Stomach (tissue), 9 donors: ENCODE data around the gene MCF2L2. TPM values are rescaled to one million over a fixed set of nuclear protein-coding genes. Genes with fewer than 3 reads are reported as not detected.

Experiments
- DNase-seq, 2 donors: peaks; one replicate each; pipeline versions ENCODE4 v3.0.0 to v3.0.0-alpha.2; 2013 to 2019
- H3K27ac ChIP-seq, 5 donors: fragments of 200-600 bp in 4 of 5; sonication (generic) in 4 of 5; one replicate each; pipeline ENCODE4 v1.5.1; 2013 to 2019; ENCODE audit warnings: mild to moderate bottlenecking in 1 of 5, moderate library complexity in 1 of 5
- H3K27me3 ChIP-seq, 3 donors: fragments of 200-600 bp; sonication (generic); one replicate each; pipeline ENCODE4 v1.5.1; 2017 to 2019; ENCODE audit warnings: mixed run types in 1 of 3
- H3K36me3 ChIP-seq, 4 donors: fragments of 200-600 bp; sonication (generic); 1 replicate in 3 of 4; 2 replicates in 1 of 4; pipeline ENCODE4 v1.5.1; 2016 to 2019
- H3K4me1 ChIP-seq, 4 donors: fragments of 200-600 bp; sonication (generic); one replicate each; pipeline ENCODE4 v1.5.1; 2016 to 2019
- H3K4me3 ChIP-seq, 4 donors: fragments of 200-600 bp; sonication (generic) in 3 of 4; one replicate each; pipeline ENCODE4 v1.5.1; 2016 to 2019; ENCODE audit warnings: mild to moderate bottlenecking in 1 of 4
- H3K9me3 ChIP-seq, 4 donors: fragments of 200-600 bp; sonication (generic); one replicate each; pipeline ENCODE4 v1.5.1; 2016 to 2019
- EP300 ChIP-seq: sonication (generic); formaldehyde crosslinking; IDR thresholded peaks from one replicate; pipeline ENCODE4 v1.6.1; 2017; ENCODE audit warnings: antibody characterized with exemption
- POLR2A ChIP-seq, 4 donors: fragments of 450-650 bp; IDR thresholded peaks; one replicate each; pipeline ENCODE4 v1.6.1; 2016; ENCODE audit warnings: antibody characterized with exemption in 4 of 4, control low read depth in 2 of 4, mild to moderate bottlenecking in 1 of 4, moderate library complexity in 1 of 4
- POLR2AphosphoS5 ChIP-seq, 3 donors: sonication (generic); formaldehyde crosslinking; IDR thresholded peaks; one replicate each; pipeline ENCODE4 v1.6.1; 2016; ENCODE audit warnings: antibody characterized with exemption in 3 of 3
- WGBS, 5 donors: extraction: QIAGEN DNeasy Blood & Tissue Kit in 3 of 5; methylation state at CpG; one replicate each; pipeline versions ENCODE4 v1.1.5 to v1.1.7; 2013 to 2018; 5-methylcytosine and 5-hydroxymethylcytosine counted together
- intact Hi-C: fragments of 100-400 bp; cut with DNase I; formaldehyde crosslinking; loops from one replicate; pipeline ENCODE4 v1.15.1; 2023; ENCODE audit warnings: low total_unique reads
- polyA plus RNA-seq, 3 donors: library from polyadenylated mRNA; stranded (reverse); fragments of 200-250 nt; gene quantifications; one replicate each; pipeline ENCODE4 v1.2.3, GENCODE V29; 2013
- total RNA-seq, 5 donors: library from RNA; depleted of rRNA; stranded (reverse); fragments of >200 nt; gene quantifications; one replicate each; pipeline versions ENCODE4 v1.1.0 to v1.2.3, GENCODE V29; 2014 to 2016
- TF ChIP-seq, protein P1 (sequence below), 7 experiments: fragments of 450-650 bp in 4 of 7; fragments of 200-600 bp in 3 of 7; sonication (generic) in 3 of 7; IDR thresholded peaks; one replicate each; pipeline ENCODE4 v1.5.1; 2016 to 2019; ENCODE audit warnings: antibody characterized with exemption in 7 of 7, control low read depth in 2 of 7, mild to moderate bottlenecking in 1 of 7
- donor health status: healthy with polysubstance abuse.
- donor health status: Bipolar disorder and iron deficiency.
- donor health status: healthy.

The MCF2L2 gene
- total and polyA plus RNA-seq, 8 donors: 0.05 to 2.0 (median 0.22) TPM; not detected in 2

DNA sequence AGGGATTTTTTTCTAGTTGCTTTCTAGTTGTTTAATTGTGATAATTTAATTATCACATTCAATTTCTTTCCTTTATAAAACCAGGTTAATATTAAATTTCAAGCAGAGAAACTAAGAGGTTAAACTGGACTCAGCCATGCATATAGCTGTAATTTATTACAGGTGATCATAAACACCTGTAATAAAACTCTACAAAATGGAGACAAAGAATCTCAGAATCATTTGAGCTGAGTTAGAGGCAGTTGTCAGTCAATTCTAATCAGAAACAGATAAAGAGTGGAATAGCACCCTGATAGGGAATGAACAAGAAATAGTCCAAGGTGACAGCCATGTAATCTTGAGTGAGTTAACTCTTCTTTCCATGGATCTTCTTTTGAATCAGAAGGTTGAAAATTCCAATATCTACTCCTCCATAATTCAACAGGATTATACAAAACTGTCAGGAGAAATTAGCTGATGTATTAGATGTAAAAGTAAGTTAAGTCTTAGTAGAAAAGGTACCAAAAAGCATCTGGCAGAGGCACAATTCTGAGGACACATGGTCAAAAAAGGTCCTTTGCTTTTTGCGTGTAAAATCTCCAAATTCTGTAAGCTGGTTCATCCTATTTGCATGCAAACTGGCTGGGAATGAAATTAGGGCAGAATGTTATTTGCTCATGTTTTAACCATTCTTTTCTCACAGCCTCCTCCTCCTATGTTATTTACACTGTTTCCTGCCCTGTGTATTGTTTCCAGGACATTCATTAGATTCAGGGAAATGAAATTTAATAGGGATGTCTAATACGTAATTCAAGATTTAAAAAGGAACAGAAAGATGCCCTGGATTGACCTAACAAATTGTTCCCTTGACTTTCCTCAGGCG is 214.8 kb downstream of the MCF2L2 start:
- H3K4me3 ChIP-seq: no peak overlapping the region
- no peak overlapping the region for H3K27ac ChIP-seq
- H3K27me3 ChIP-seq: peaks cover 0 to 14% (median 0%) of the 10 kb centered on the region in 3 donors
- intact Hi-C loops: no loop called here
- no peaks in the 10 kb centered on the region for H3K36me3 ChIP-seq
- peaks cover 0 to 5% (median 0%) of the 10 kb centered on the region in 4 donors for H3K4me1 ChIP-seq
- no peak for DNase-seq
- WGBS, 5 donors: 58 to 67% (median 63%) methylated on average over 3 of the region's 3 CpGs
- TF ChIP-seq EP300 (no peak), POLR2AphosphoS5 (IDR thresholded peaks at IDR 0.05) (no peak), POLR2A (IDR thresholded peaks at IDR 0.05) (no peak)
- TF ChIP-seq, protein P1, sequence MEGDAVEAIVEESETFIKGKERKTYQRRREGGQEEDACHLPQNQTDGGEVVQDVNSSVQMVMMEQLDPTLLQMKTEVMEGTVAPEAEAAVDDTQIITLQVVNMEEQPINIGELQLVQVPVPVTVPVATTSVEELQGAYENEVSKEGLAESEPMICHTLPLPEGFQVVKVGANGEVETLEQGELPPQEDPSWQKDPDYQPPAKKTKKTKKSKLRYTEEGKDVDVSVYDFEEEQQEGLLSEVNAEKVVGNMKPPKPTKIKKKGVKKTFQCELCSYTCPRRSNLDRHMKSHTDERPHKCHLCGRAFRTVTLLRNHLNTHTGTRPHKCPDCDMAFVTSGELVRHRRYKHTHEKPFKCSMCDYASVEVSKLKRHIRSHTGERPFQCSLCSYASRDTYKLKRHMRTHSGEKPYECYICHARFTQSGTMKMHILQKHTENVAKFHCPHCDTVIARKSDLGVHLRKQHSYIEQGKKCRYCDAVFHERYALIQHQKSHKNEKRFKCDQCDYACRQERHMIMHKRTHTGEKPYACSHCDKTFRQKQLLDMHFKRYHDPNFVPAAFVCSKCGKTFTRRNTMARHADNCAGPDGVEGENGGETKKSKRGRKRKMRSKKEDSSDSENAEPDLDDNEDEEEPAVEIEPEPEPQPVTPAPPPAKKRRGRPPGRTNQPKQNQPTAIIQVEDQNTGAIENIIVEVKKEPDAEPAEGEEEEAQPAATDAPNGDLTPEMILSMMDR (IDR thresholded peaks at IDR 0.05): no peak
- no peaks in the 10 kb centered on the region for H3K9me3 ChIP-seq

DNA sequence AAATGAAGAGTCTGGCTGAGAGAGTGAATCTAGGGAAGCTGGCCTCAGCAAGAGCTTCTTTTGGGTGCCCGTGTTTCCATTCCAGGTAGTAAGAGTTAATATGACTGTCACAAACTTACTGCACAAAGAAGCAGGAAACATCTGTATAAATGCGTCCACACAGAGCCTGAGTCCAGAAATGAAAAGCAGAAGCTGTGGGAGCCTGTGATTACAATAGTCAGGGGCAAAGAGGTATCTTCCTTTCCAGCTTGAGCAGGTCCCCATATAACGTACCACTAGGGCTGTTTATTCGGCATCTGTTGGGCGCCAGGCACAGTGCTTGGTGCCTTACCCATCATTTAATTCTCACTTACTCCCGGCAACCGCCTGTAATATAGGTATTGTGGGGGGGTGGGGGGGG is 215.9 kb downstream of the MCF2L2 start:
- intact Hi-C loops: no loop called here
- peaks cover 0 to 3% (median 0%) of the 10 kb centered on the region in 3 donors for H3K27me3 ChIP-seq
- H3K4me3 ChIP-seq: no peak overlapping the region
- 51 to 79% (median 70%) methylated on average over 7 of the region's 7 CpGs for WGBS, 5 donors
- H3K9me3 ChIP-seq: no peaks in the 10 kb centered on the region
- DNase-seq: peak in 1 of 2 donors; percentile 56
- TF ChIP-seq, protein P1 (IDR thresholded peaks at IDR 0.05): no peak
- TF ChIP-seq EP300: no peak
- no peak for TF ChIP-seq POLR2A (IDR thresholded peaks at IDR 0.05)
- no peak for TF ChIP-seq POLR2AphosphoS5 (IDR thresholded peaks at IDR 0.05)
- no peaks in the 10 kb centered on the region for H3K36me3 ChIP-seq
- peak overlapping the region in 3 of 5 donors; percentile 64 to 81 (median 72) for H3K27ac ChIP-seq
- H3K4me1 ChIP-seq: peaks cover 0 to 5% (median 0%) of the 10 kb centered on the region in 4 donors

DNA sequence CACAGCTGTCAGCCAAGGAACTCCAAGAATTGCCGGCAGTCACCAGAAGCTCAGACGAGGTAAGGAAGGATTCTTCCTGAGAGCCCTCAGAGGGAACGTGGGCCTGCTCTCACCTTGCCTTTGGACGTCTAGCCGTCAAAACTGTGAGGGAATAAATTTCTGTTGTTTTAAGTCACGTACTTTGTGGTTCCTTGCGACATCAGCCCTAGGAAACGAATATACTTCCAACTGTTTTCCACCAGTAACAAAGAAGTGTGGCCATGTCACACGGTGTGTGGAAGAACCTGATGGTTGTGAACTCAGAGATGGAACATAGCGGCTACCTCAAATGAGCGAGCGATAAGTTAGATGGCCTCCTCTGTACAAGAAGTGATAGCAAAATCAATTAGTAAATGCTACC is 216.3 kb downstream of the MCF2L2 start:
- no peak for DNase-seq
- H3K27ac ChIP-seq: peak overlapping the region; percentile 0 to 81 (median 64)
- no peaks in the 10 kb centered on the region for H3K9me3 ChIP-seq
- TF ChIP-seq EP300 (no peak), POLR2AphosphoS5 (IDR thresholded peaks at IDR 0.05) (no peak), POLR2A (IDR thresholded peaks at IDR 0.05) (no peak)
- TF ChIP-seq, protein P1 (IDR thresholded peaks at IDR 0.05): no peak
- intact Hi-C loops: no loop called here
- peaks cover 0 to 9% (median 0%) of the 10 kb centered on the region in 4 donors for H3K4me1 ChIP-seq
- H3K27me3 ChIP-seq: no peaks in the 10 kb centered on the region
- no peak overlapping the region for H3K4me3 ChIP-seq
- H3K36me3 ChIP-seq: no peaks in the 10 kb centered on the region
- WGBS, 5 donors: 67 to 83% (median 80%) methylated on average over 12 of the region's 12 CpGs

DNA sequence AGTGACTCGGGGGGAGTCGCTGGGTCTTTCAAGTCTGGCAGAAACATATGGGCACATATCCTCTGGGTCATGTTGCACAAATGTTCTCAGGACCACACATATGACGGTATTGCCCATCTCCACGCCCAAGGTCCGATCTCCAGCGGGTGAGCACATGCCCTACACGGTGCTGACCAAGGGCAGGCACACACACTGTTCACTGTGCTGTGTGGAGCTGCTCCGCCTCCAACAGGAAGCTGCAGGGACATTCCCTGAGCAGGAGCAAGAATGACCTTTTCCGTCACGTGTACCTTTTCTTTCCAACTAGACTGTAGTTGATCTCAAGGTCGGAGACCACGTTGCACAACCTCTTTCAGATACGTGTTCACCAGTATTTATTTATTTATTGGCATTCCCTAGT is 217.1 kb downstream of the MCF2L2 start:
- Histone ChIP-seq H3K27ac (peak overlapping the region; percentile 28 to 81 (median 64)), H3K9me3 (no peaks in the 10 kb centered on the region), H3K4me1 (peaks cover 0 to 11% (median 0%) of the 10 kb centered on the region in 4 donors), H3K36me3 (no peaks in the 10 kb centered on the region), H3K4me3 (no peak overlapping the region), H3K27me3 (no peaks in the 10 kb centered on the region)
- no peak for TF ChIP-seq POLR2A (IDR thresholded peaks at IDR 0.05)
- TF ChIP-seq POLR2AphosphoS5 (IDR thresholded peaks at IDR 0.05): peak; percentile 30 to 72 (median 69)
- intact Hi-C loops: no loop called here
- WGBS, 5 donors: 45 to 69% (median 58%) methylated on average over 12 to 13 of the region's 13 CpGs
- DNase-seq: peak; percentile 66 to 70
